Activated CD4-positive, CD25-positive, alpha-beta regulatory T cell treated with anti-CD3 and anti-CD28 coated beads, Interleukin-2, amount 50 U/mL, for 72 hours (primary cell): ENCODE data around the gene RABGAP1L.
"Not testable (repeated sequence)": the region's sequence is repeated elsewhere in the genome, so short reads cannot be mapped to it uniquely, and the experiment has no call there.

ENCODE experiments used
- DNase-seq: peaks from one replicate; pipeline ENCODE4 v3.0.0; 2021

The RABGAP1L gene

DNA sequence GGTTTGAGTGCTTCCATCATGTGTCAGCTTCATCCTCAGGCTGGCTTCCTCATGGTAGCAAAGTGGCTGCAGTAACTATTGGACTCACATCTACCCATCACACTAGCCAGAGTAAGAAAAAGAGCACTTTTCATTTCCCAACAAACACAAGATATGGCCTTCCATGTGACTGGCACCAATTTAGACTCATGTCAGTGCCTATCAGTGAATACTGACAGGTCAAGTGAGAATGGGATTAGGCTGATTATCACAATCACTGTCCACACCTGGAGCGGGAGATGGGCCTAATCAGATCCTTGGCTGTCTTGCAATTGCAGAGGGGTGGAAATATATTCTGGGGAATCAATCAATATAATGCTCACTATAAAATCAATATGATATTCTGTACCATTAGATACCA, 2.9 kb upstream of the RABGAP1L start:
- DNase-seq = no peak

DNA sequence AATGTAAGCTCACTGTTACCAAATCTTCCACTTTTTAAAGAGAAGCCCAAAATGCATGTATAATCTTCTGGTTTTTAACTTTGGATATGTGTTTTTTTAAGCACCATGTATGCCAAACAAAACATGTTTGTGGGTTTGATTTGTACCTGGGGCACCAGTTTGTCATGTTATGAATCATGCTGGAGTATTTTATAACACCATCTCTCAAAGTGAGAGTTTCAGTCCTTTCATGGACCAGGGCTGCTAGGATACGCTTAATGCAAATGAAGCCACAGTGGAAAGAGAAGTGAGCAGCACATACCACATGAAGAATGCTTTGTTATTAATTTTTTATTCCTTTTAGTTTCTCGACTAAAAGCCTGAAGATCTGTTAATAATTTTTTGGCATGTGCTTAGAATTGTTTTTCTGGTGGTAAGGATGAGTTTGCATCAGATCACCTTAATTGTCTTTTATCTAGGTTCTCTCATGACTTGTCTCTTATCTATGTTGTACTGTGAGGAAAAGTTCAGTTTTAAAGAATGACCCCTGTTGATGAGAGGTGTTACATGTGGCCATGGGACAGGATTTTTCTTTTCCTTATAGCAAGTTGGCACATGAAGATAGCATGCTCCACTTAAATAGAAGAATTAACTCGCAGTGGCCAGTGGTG, 2.0 kb upstream of the RABGAP1L start:
- DNase-seq = no peak

DNA sequence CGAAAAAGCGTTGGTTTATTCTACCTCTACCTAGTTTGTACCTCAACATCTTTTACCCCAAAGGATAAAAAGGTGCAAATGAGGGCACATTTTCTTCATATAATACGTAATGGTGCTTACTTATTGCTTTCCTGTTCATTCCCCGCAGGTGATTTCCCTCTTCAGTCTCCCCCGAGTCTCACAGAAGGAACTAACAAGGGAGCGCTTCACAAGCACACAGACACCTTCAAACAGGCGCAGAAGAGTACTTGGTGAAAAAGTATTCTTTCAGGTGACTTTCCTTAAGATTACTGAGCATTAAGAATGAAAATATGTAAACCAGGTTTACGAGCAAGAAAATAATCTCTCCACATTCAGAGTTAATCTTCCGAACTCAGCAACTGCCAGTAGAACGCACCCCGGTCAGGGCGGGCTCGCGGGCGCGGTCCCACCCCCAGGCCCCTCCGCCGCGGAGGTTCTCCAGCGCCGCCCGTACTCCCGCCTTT, 511 bp upstream of the RABGAP1L start:
- no peak for DNase-seq

DNA sequence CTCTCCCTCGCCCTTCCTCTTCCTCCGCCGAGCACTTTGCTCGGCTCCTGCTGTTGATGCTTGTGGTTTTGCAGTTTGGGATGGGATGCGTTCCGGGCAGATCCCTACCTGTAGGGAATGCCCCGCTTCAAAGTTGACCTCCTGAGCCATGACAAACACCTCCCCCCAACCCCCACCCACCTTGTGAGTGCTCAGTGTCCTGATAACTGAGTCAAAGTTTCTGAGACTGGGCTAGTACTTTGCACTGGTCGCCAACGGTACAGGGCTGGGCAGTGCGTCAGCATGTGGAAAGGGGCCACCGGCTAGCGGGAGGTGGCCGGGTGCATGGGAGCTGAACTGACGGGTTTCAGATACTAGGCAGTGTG, 771 bp downstream of the RABGAP1L start:
- no peak for DNase-seq

DNA sequence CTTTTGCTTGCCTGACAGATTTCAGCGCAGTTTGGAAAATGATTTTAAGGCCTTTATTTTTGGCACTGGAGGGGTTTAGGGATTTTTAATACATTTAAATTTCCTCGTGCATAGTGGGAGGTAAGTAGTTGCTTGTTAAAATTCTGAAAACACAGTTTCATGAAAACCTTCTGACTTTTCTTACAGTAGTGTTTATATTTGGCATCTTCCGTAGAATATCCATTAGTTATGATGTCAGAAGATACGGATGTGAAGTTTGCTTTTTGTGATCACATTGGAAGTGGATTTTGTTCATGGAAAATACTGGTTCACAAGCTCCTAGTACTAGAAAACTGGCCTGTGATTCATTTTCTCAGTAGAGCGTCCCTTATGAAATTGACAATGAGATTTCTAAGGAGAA, 1.3 kb downstream of the RABGAP1L start:
- DNase-seq = no peak

DNA sequence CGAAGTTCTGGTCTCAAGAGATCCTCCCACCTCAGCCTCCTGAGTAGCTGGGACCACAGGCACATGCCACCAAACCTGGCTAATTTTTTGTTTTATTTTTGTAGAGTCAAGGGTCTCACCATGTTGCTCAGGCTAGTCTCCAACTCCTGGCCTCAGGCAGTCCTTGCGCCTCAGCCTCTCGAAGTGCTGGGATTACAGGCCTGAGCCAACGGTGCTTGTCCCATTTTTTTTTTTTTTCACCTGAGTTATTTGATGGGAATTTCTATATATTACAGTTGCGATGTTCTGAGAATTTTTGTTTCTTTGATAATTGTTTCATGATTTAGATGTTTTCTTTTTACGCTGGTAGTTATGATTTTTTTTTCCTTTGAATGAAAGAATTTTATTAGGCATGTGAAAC, 2.5 kb downstream of the RABGAP1L start:
- DNase-seq = no peak

DNA sequence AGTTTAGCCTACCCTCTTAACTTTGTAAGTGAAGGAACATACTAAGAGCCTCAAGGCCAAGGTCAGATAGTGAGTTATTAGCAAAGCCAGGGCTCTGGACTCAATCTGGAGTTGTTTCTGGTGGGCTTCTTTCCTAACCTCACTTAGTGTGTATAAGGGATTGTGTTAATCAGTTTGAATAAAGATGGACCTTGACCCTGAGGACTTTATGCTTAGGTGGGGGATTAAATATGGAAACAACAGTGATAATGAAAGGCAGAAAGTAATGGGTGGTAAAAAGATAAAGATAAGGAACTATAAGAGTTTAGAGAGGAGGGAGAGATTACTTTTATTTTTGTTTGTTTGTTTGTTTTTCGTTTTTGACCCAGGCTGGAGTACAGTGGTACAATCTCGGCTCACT, 5.5 kb downstream of the RABGAP1L start:
- no peak for DNase-seq

DNA sequence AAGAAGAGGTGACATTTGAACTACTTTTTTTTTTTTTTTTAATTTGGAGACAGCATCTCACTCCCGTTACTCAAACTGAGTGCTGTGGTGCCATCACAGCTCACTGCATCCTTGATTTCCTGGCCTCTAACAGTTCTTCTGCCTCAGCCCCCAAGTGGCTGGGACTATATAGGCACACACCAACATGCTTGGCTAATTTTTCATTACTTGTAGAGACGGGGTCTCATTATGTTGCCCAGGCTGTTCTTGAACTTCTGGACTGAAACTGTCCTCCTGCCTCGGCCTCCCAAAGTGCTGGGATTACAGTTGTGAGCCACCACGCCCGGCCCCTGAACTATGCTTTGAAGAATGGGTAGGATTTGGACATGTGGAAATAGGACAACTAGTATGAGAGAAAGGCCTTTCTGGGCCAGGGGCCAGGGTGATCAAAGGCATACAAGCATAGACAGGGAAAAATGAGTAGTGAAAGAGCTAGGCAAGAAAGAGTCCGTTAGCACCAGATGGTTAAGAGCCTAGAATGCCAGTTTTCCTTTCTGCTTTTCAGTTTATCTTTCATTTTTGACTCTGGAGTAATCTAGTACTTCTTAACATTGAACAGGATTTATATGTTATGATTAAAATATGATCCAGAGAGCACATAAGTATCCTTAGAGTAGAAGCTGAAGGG, 6.3 kb downstream of the RABGAP1L start:
- no peak for DNase-seq

DNA sequence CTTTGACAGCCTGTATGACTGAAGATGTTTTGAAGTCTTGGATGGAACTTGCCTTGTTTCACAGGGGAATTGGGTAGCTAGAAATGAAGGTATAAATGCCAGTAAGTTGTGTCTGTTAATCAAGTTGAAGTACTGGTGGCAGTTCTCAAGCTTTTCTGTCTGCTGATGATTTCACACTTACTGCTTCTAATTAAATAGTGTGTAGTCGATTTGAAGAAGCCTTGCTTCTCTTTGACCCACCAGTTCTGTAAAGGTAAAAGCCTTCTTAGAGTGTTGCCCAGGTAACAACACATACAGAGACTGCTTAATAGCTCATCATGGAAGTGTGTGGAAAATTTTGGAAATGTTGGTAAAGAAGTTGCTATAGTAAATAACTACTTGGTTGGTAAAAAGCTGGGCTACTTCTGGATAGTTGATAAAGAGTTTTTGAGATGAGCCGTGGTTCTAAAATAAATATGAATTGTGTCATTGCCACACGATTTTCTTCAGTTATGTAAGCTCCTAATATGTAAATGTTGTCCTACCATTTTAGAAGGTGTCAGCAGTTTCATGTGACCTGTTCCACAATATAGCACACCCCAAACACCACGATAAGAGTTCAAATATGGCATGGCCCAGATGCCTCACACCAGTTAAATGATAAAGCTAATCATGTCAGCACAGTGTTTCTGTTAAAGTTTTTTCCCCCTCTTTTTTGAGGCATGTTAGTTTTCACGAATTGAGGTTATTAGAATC, 7.4 kb downstream of the RABGAP1L start:
- DNase-seq = no peak

DNA sequence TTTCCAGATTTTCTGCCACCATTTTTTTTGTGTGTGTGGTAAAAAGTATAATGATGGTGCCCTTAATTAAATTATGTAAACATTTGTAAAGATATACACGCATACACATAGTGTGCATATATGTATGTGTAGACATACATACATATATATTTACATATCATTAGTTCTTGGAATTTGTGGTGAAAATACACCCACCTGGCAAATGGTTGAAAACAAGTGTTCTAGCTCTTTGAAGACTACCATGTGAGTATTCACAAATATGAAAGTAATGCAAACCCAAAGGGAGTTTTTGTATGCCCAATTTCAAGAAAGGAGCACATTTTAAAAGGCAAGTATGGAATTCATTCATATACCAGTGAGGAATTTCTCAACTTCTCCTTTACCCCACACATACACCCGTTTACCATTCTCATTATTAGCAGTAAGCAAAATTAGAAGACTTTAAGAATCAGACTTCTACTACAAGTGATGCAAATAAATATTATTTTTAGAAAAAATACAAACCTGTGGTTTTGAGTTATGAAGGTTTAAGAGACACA, 8.0 kb downstream of the RABGAP1L start:
- no peak for DNase-seq

DNA sequence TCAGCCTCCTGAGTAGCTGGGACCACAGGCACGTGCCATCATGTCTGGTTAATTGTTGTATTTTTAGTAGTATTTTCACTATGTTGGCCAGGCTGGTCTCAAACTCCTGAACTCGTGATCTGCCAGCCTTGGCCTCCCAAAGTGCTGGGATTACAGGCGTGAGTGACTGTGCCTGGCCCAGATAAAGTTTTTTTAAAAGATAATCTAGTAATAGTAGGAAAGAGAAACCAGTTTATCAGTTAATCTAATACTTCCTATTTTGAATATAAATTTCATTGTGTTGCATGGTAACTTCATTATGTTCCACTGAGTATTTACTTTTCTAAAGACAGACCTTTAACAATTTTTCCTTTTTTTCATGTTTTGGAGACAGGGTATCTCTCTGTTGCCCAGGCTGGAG, 10.0 kb downstream of the RABGAP1L start:
- DNase-seq = no peak

DNA sequence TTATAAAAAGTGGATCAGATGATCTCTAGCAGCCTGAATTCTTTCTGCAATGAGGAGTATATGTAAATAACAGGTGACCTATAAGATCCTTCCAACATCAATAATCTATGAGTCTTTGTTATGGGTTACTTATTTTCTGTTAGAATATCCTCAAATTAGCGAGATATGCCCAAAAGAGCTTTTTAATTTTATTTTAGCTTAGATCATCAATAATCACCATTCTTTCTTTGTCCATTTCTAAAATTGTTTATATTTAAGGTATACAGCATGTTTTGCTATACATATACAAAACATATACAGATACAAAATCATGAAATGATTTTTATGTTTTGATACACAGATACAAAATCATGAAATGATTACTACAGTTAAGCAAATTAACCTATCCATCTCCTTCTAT, 11.8 kb downstream of the RABGAP1L start:
- no peak for DNase-seq

DNA sequence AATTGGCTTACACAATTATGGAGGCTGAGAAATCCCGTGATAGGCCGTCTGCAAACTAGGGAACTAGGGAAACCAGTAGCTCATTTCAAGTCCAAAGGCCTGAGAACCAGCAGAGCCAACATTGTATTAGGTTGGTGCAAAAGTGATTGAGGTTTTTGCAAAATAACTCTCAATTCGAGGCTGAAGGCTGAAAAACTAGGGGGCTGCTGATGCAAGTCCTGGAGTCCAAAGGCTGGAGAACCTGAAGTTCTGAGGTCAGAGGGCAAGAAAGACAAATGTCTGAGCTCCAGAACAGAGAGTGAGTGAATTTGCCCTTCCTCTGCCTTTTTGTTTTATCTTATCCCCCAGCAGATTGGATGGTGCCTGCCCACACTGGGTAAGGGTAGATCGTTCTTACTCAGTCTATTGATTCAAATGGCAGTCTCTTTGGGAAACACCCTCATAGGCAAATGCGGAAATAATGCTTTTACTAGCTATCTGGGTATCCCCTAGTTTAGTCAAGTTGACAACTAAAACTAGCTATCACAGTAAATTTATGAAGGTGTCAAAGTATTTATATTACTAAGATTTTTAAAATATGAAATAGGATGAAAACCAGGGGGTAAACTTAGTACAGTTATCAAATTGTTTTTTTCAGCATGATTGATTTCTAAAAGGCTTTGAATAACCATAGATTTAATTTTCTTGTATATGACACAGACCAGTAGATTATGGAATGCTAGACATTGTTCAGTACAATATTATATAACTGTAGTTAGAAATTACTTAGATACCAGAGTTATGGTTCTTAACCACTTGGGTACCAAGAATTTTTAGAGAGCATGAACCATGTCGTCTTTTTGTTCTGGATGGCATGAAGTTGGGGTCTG, 15.4 kb downstream of the RABGAP1L start:
- DNase-seq = no peak

DNA sequence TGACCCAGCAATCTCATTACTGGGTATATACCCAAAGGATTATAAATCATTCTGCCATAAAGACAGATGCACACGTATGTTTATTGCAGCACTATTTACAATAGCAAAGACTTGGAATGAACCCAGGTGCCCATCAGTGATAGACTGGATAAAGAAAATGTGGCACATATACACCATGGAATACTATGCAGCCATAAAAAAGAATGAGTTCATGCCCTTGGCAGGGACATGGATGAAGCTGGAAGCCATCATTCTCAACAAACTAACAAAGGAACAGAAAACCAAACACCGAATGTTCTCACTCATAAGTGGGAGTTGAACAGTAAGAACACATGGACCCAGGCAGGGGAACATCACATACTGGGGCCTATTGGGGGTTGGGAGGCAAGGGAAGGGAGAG, 19.1 kb downstream of the RABGAP1L start:
- not testable (repeated sequence) for DNase-seq

DNA sequence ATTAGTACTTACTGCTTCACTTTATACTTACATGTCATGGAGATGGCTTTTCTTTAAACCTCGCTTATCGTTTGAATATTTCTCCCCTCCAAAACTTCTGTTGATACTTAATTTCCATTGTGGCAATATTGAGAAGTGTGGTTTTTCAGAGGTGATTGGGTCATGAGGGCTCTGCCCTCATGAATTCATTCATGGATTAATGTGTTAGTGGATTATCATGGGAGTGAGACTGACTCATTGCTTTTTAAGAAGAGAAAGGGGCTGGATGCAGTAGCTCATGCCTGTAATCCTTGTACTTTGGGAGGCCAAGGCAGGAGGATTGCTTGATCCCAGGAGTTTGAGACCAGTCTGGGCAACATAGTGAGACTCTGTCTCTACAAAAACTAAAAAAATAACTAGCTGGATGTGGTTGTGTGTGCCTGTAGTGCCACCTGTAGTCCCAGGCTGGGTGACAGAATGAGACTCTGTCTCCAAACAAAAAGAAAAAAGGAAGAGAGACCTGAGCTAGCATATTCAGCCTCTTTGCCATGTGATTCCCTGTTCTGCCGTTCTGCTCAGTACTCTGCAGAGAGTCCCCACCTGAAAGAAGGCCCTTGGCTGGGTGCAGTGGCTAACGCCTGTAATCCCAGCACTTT, 30.2 kb downstream of the RABGAP1L start:
- no peak for DNase-seq

DNA sequence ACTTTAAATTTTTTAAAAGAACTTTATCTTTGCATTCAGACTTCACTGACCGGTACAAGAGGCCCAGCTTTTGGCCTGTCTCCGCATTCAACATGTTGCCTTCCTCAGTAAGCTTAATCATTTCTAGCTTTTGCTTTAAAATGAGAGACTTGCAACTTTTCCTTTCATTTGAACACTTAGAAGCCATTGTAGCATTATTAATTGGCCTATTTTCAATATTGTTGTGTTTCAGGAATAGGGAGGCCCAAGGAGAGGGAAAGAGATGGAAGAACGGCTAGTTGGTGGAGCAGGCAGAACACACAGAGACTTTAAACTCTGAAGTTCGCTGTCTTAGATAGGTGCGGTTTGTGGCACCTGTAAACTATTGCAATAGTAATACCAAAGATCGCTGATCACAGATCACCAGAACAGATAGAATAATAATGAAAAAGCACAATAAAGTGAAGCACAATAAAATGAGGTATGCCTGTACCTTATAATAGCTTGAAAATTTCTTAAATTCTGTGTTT, 31.4 kb downstream of the RABGAP1L start:
- DNase-seq = no peak

DNA sequence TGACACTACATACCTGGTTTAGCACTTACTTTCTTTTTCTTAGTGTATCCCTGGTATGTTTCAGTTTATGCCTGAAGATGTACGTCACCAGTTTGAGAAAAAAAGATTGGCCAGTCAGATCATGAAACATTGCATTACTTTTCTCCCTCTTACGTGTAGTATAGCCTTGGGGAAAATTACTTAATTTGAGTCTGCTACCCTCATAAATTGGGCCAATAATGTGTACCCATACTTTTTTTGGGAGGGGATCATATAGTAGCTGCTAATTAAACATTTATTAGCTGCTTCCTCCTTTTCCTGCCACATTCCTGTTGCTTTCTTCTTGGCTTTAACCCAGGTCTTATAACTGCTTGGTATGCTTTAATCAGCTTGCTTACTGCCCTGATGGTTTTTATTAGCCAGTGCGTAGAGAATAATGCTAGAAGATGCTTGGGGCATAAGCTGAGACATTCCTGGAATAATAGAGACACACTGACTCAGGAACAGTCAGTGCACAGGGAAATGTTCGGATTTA, 32.1 kb downstream of the RABGAP1L start:
- DNase-seq = no peak

DNA sequence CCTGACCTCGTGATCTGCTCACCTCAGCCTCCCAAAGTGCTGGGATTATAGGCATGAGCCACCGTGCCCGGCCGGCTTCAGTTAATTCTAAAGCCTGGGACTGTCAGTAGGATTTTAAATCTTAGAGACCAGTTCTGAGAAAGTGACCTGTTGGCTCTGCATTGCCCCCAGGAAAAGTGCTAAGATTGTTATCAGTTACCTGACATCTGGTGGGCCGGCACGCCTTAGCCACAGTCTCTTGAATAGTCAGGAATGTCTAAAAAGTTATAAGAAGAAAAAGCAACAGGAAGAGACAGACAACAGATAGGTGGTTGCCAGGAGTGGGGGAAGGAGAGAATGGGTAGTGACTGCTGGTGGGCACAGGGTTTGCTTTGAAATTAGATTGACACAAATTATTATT, 35.1 kb downstream of the RABGAP1L start:
- DNase-seq = no peak

DNA sequence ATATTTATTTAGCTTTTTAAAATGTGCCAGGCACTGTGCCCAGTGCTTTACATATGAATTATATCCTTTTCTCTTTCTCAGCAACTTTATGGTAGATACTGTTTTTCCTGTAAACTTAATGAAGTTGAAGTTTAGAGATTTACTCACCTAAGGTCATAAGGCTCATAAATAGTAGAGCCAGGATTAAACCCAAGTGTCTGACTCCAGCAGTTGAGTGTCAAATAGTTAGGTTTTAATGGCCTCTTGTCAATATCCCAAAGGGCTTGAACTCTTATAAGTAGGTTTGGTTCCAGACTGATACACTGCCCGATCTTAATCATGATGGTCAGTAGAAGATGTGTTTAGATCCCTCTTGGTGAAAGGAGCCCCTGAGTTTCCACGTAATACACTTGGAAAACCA, 37.8 kb downstream of the RABGAP1L start:
- DNase-seq = no peak

DNA sequence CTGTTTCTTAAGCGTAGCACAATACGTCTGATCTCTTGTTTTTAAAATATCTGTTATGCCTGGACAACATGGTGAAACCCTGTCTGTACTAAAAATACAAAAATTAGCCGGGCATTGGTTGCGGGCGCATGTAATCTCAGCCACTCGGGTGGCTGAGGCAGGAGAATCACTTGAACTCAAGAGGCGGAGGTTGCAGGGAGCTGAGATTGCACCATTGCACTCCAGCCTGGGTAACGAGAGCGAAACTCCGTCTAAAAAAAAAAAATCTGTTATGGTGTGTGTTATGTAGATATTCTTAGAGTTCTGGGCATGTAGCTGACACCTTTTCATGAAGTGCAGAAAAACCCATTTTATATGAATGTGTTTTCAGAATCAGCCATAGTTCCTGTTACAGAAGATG, 38.2 kb downstream of the RABGAP1L start:
- no peak for DNase-seq

DNA sequence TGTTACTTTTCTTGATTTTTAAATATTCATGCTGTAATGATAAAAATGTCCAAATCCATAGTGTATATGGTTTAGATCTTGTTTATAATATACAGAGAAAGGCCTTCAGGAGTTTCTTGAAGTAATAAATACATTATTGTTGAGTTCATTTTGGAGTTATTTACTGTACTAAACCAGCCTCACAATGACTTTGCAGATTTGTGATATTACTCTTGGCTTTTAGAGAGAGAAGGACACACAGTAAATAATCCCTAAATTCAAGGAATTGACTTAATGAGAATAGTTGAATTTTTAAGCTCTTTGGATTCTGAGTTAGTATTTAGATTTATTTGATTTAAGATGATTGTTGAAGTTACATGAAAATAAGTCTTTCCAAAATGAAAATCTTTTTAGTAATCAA, 38.9 kb downstream of the RABGAP1L start:
- no peak for DNase-seq

DNA sequence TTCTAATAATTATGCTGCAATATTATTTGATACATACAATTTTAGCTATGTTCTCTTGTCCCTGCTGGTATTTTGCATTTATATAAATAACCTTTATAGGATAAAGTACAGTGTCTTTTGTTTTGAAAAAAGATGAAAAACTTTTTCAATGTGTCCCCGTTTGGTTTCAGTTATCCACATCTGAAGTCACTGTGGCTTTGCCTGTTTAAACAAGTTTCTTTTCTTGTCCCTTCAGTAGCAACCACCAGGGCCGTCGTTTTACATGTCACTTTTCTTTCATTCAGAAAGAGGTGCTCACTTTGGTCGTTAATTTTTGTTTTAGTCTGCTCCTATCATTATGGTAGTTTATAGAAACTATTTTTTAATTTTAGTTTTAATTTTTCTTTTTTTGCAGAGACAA, 41.4 kb downstream of the RABGAP1L start:
- DNase-seq = no peak
